ENCODE measurements around the gene FZD4. TPM values are rescaled to one million over a fixed set of nuclear protein-coding genes. Genes with fewer than 3 reads are reported as not detected.
"Not testable (repeated sequence)": the region's sequence is repeated elsewhere in the genome, so short reads cannot be mapped to it uniquely, and the experiment has no call there.

FZD4 gene
- total and polyA plus RNA-seq, 9 donors = 14.0 to 53.5 (median 23.3) TPM

GRCh38 chr11:86999388-86999787, 44.2 kb upstream of the FZD4 start:
- peaks cover 4% of the 10 kb centered on the region for H3K4me1 ChIP-seq (ENCODE audit: insufficient read depth)
- no peaks in the 10 kb centered on the region for H3K27me3 ChIP-seq
- no peaks in the 10 kb centered on the region for H3K9me3 ChIP-seq
- no peak overlapping the region for H3K27ac ChIP-seq
- no peak overlapping the region for H3K4me3 ChIP-seq
- WGBS, 3 donors = 96 to 100% (median 100%) methylated on average over 1 of the region's 1 CpG
- intact Hi-C loops (cut with DNase I) = no loop called here
- H3K36me3 ChIP-seq = no peaks in the 10 kb centered on the region
- DNase-seq = no peak
- TF ChIP-seq EP300 (IDR thresholded peaks at IDR 0.05) = no peak
- TF ChIP-seq CTCF (IDR thresholded peaks at IDR 0.05) = no peak
- no peak for TF ChIP-seq POLR2A (IDR thresholded peaks at IDR 0.05)

- Histone ChIP-seq H3K4me1 (ENCODE audit: insufficient read depth) (peaks cover 4% of the 10 kb centered on the region), H3K4me3 (no peak overlapping the region), H3K27ac (no peak overlapping the region), H3K27me3 (no peaks in the 10 kb centered on the region), H3K9me3 (no peaks in the 10 kb centered on the region), H3K36me3 (no peaks in the 10 kb centered on the region)
- no peak for DNase-seq
- TF ChIP-seq EP300 (IDR thresholded peaks at IDR 0.05) (no peak), POLR2A (IDR thresholded peaks at IDR 0.05) (no peak), CTCF (IDR thresholded peaks at IDR 0.05) (no peak)
- intact Hi-C loops (cut with DNase I) = no loop called here
- 97 to 100% (median 98%) methylated on average over 1 of the region's 1 CpG for WGBS, 3 donors
Measured at GRCh38 chr11:86996953-86997570, 41.9 kb upstream of the FZD4 start.

GRCh38 chr11:86993031-86993430, 37.8 kb upstream of the FZD4 start:
- DNase-seq = no peak
- 85 to 88% (median 86%) methylated on average over 3 of the region's 3 CpGs for WGBS, 3 donors
- no peak for TF ChIP-seq POLR2A (IDR thresholded peaks at IDR 0.05)
- TF ChIP-seq CTCF (IDR thresholded peaks at IDR 0.05) = no peak
- no peak for TF ChIP-seq EP300 (IDR thresholded peaks at IDR 0.05)
- intact Hi-C loops (cut with DNase I) = no loop called here
- Histone ChIP-seq H3K4me3 (no peak overlapping the region), H3K9me3 (no peaks in the 10 kb centered on the region), H3K27me3 (no peaks in the 10 kb centered on the region), H3K36me3 (no peaks in the 10 kb centered on the region), H3K27ac (no peak overlapping the region), H3K4me1 (ENCODE audit: insufficient read depth) (peaks cover 6% of the 10 kb centered on the region)

- H3K4me1 ChIP-seq (ENCODE audit: insufficient read depth); H3K27me3 ChIP-seq; H3K36me3 ChIP-seq; intact Hi-C loops (cut with DNase I); H3K4me3 ChIP-seq; DNase-seq; H3K9me3 ChIP-seq; H3K27ac ChIP-seq: not testable (repeated sequence)
- WGBS, 3 donors = 96 to 97% (median 96%) methylated on average over 4 of the region's 4 CpGs
Measured at GRCh38 chr11:86992340-86992739, 37.1 kb upstream of the FZD4 start.

GRCh38 chr11:86991341-86991740, 36.1 kb upstream of the FZD4 start:
- Histone ChIP-seq H3K27ac (no peak overlapping the region), H3K27me3 (no peaks in the 10 kb centered on the region), H3K9me3 (no peaks in the 10 kb centered on the region), H3K36me3 (no peaks in the 10 kb centered on the region), H3K4me3 (no peak overlapping the region), H3K4me1 (ENCODE audit: insufficient read depth) (peaks cover 6% of the 10 kb centered on the region)
- WGBS, 3 donors = 94 to 96% (median 94%) methylated on average over 5 of the region's 5 CpGs
- intact Hi-C loops (cut with DNase I) = no loop called here
- TF ChIP-seq CTCF (IDR thresholded peaks at IDR 0.05) (no peak), EP300 (IDR thresholded peaks at IDR 0.05) (no peak), POLR2A (IDR thresholded peaks at IDR 0.05) (no peak)
- no peak for DNase-seq

Measured in ovary (tissue), 9 donors.